NCI-H146 treated with DMSO at 0.1 percent for 48 hours (cell line): Measurements from ENCODE around the gene ATAD2B.

ENCODE experiments used
- DNase-seq: peaks from one replicate; lab custom pipeline; 2025; ENCODE audit not compliant: unreplicated experiment; lab: John Stamatoyannopoulos, UW

ATAD2B gene

DNA sequence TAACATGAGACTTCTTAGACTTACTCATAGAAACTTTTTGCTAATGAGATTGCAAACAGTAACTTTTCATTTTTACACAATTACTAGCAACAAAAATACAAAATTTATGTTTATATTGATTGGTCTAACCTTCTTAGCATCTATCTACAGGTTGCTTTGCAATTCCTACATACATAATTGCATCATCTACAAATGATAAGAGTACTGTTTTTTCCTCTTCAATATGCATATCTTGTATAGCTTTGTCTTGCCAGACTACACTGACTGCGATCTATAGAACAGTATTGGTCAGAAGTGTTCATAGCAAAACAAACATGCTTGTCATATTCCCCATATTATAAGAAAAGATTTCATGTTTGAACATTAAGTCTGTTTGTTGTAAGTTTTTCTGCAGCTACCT is 87.9 kb downstream of the ATAD2B start:
- no peak for DNase-seq

- no peak for DNase-seq
Observed at GRCh38 chr2:23838581-23838980, 88.3 kb downstream of the ATAD2B start.

DNA sequence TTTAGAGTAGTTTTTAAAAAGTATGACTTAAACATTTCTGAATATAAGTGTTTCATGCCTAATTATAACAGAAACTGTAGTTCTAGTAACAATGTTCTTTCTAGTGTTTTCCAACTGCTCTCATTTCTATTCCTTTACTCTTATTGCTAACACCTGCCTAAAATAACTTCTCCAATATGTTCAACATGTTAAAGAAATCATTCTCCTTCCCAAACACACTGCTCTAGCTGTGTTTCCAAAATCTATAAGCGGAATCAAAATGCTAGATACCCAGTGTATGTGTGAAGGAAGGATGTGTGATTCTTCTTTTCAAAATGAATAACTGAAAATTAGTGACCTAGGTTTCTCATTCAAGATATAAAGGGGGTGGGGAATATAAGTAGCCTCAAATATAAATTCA is 89.1 kb downstream of the ATAD2B start:
- DNase-seq = no peak

DNA sequence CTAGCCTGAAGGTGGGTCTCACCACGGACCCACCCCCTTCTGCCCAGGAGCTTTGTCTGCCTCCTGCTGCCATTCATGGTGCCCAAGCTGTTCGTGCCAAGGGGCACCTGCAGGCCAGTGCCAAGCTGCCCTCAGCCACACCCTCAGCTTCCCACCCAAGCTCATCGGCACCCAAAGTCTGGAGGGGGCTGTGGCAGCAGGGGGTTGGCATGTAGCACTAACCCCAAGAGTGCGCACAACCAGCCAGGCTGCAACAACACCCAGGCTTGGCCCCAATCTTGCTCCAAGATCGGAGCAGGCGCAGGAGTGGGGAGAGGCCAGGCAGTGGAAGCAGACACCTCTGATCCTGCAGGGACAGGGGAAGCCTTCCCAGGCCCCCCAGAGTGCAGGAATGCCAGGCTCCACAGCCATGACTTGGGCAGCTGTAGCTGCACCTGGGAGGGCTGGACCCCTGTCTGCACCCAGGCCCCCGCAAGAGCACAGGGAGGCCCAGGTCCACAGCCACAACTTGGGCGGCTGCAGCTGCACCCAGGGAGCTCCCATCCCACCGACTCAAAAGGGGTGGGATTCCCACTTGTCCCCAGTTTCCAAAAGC is 89.9 kb downstream of the ATAD2B start:
- DNase-seq = no peak

DNA sequence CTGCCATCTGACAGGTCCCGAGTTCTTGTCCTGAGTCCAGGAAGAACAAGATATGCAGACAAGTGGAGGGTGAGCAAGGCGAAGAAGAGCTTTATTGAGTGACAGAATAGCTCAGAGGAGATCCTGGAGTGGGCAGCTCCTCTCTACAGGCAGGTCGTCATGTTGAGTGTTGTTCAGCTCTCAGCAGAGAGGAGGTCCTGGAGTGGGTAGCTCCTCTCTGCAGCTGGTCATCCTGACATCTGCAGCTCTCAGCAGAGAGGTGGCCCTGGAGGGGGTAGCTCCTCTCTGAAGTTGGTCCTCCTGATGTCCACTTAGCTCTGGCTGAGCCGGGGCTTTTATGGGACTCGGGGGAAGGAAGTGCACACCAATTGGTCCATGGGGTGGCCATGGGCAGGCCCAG is 90.4 kb downstream of the ATAD2B start:
- DNase-seq = no peak

DNA sequence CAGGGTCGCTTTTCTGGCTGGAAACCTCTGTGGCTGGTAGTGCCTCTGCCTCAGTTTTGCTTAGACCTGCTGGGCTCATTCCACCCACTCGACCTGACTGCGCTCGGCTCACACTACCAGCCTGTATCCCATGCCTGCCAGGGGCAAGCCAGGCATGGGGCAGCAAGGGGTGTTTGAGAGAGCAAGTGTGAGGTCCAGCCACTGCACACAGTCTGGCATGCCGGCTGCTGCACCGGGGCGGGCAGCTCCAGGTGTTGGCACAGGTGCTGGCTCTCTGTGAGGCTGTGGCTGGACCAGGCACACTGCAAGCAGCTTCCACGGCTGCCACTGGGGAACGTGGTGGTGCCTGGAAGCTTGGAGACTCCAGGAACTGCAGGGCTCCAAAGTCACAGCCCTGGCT is 90.9 kb downstream of the ATAD2B start:
- no peak for DNase-seq

- DNase-seq = no peak
Observed at GRCh38 chr2:23835423-23835822, 91.5 kb downstream of the ATAD2B start.

GRCh38 chr2:23828986-23829385 is 97.9 kb downstream of the ATAD2B start:
- DNase-seq = no peak

GRCh38 chr2:23828256-23828980 is 98.5 kb downstream of the ATAD2B start:
- no peak for DNase-seq

GRCh38 chr2:23827287-23827686 is 99.6 kb downstream of the ATAD2B start:
- no peak for DNase-seq

DNA sequence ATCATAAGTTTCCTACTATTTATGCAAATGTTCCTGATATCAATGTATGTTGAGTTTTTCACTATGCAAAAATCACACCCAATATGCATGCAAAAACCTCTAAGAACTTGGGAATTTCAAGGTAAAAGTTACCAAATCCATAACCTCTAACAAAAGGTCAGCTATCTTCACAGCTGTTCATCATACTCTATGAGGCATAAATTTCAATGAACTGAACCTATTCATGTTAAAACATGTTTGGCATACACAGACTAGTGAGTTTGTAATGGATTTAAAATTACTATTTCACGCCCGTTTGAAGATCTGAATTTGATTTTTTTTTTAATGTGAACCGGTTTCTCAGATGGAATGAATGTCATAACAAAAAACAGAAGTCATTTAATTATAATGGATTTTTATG is 100.2 kb downstream of the ATAD2B start:
- no peak for DNase-seq

GRCh38 chr2:23826040-23826439 is 100.9 kb downstream of the ATAD2B start:
- DNase-seq = no peak

DNA sequence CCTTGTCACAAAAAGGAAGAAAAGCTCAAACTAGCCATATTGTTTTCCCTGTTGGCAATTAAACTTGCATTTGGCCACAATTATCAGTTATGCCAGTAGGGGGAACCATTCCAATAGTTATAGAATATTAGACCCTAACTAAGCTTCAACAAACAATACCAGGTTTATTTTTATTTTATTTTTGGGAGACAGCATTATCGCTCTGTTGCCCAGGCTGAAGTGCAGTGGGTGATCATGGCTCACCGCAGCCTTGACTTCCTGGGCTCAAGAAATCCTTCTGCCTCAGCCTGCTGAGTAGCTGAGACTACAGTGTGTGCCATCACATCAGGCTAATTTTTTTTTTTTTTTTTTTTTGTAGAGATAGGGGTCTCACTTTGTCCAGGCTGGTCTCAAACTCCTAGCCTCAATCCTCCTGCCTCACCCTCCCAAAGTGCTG is 102.1 kb downstream of the ATAD2B start:
- peak; percentile 10 for DNase-seq

GRCh38 chr2:23823863-23824262 is 103.1 kb downstream of the ATAD2B start:
- no peak for DNase-seq

DNA sequence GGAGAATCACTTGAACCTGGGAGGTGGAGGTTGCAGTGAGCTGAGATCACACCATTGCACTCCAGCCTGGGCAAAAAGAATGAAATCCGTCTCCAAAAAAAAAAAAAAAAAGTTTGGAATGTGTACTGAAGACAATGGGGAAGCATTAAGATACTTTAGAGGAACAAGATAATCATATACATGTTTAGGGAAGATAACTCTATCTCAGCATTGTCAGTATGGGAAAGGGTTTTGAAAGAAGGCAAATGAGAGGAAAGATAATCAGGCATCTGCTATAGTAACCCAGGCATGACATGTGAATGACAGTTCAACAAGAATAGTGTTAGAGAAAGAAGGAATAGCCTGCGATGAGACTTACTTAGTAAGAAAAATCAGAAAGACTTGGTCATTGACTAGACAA is 112.0 kb downstream of the ATAD2B start:
- no peak for DNase-seq

- no peak for DNase-seq
Observed at GRCh38 chr2:23813438-23813837, 113.5 kb downstream of the ATAD2B start.

DNA sequence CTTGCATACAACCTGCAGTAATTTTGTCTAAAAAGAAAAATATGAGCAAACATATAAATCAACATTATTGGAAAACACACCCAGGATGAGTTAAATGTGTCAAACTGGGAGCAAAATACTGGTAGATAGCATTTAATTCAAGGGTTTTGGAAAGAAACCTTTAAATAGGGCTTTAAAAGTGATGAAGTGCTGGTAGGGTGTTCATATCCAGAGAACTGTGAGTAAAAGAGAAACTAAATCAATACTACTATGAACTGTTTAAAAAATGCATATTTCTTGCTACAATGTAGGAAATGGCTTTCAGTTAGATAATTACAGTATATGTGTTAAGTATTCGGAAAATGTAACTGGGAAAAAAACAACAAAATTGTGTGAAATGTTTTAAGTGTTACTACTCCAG is 117.8 kb downstream of the ATAD2B start:
- no peak for DNase-seq

DNA sequence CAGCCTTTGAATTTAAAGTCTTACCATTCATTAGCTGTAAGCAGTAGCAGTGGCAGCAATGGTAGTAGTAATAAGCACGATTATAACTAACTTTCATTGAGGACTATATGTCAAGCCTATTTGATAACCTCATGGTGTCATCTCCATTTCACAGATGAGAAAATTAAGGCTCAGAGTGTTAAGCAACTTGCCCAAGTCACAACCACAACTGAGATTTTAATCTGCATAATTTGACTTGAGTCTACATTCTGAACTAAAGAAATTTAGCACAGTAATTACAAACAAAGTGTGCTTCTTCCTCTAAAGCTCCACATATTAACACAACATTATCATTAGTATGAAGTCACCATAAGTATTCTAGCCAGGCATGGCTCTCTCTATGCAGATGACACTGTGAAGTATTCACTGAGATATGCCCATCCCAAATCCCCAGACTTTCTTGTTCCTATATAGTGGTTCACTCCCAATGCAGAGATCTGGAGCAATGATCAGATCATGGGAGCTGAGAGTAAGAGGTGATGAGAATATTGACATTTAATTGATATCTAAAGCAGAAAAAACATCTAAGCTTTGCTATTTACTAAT is 120.2 kb downstream of the ATAD2B start:
- DNase-seq = no peak

DNA sequence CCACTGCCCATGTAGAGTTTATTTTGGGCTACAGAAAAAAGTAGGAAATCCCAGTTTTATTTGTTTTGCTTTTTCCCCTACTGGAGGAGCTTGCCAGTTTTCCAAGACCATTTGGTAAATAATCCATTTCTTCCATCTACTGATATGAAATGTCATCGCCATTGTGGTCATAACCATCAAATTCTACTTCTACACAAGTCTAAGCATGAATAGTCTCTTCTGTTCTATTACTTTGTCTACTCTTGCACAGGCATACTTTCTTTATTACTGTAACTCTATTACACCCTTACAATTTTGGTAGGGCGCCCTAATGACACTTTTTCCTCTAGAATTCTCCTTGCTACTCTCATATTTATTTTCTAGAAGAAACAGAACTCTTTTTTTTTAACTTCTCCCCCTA is 120.7 kb downstream of the ATAD2B start:
- DNase-seq = no peak

GRCh38 chr2:23803965-23804542 is 122.9 kb downstream of the ATAD2B start:
- no peak for DNase-seq

DNA sequence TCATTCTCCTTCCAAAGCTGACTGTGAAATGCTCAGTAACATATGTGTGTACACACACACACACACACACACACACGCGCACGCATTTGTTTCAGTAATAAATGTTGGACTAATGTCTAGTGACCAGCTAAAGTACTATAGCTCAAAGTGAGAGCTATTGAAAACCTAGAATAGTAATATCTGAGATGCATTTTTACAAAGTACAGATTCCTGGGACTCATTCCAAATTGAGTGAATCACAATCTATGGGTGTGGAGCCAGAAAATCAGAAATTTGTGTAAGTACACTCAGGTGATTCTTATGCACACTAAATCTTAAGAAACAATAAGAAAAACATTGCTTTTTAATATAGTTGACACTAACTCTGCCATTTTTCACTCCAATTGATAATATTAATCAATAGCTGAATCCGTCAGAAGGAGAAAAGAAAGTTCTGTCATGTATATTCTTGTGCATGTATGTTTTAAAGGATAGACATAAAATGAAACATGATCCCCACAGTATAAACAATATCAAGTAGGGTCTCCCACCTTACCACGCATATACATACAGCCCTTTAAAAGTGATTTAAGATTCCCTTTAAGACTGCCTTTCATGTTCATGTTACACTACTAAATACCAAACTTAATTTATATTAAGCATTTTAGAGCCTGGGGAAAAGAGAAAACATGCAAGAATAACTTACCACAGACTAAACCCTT is 123.5 kb downstream of the ATAD2B start:
- DNase-seq = no peak

GRCh38 chr2:23801396-23801795 is 125.5 kb downstream of the ATAD2B start:
- no peak for DNase-seq
